Midbrain (tissue), 1 donor: ENCODE results near the gene TTC7B.

Experiments
- DNase-seq: peaks from one replicate; lab custom pipeline; 2025; lab: John Stamatoyannopoulos, UW

Gene TTC7B

DNA sequence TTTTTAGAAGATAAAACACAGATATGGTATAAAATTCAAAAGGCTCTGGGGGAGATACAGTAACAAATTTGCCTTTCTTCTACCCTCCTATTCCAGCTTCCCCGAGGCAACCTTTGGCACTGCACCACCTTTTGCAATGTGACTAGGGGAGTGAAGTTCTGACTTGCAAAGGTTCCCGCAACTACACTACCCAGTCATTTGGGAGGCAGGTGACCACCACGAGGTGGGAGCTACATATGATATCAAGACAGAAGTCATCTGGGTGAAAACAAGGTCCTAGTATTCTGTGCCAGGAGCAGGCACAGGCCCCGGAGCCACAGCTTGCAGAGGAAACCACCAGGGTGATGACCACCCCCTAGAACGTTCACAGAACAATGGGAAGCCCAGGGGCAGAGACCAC is 141.5 kb downstream of the TTC7B start:
- no peak for DNase-seq

DNA sequence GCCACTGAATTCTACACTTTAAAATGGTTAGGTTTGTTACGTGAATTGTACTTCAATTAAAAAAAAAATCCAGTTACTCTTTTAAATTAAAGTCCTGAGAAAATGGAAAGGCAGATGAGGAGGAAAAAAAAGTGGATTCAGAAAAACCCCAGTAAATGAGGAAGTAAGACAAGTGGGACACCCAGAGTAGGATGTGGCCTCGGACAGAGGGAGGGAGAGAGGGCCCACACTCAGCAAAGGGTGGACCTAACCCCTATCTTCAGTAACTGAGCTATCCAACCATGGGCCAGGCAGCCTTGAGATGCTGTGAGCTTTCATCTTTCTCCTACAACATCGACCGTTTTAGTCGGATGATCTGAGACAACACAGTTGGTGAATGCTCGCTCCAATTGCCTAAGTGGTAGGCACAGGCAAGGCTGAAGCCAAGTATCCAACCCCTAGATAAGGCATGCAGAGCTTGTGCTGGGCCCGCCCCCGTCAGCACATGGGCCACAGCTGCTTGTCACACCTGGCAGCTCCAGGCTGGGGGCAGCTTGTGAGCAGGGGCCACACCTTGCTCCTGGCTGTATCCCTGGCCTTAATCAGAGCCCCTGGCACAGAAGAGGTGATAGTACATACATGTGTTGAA is 142.1 kb downstream of the TTC7B start:
- DNase-seq, result no peak

DNA sequence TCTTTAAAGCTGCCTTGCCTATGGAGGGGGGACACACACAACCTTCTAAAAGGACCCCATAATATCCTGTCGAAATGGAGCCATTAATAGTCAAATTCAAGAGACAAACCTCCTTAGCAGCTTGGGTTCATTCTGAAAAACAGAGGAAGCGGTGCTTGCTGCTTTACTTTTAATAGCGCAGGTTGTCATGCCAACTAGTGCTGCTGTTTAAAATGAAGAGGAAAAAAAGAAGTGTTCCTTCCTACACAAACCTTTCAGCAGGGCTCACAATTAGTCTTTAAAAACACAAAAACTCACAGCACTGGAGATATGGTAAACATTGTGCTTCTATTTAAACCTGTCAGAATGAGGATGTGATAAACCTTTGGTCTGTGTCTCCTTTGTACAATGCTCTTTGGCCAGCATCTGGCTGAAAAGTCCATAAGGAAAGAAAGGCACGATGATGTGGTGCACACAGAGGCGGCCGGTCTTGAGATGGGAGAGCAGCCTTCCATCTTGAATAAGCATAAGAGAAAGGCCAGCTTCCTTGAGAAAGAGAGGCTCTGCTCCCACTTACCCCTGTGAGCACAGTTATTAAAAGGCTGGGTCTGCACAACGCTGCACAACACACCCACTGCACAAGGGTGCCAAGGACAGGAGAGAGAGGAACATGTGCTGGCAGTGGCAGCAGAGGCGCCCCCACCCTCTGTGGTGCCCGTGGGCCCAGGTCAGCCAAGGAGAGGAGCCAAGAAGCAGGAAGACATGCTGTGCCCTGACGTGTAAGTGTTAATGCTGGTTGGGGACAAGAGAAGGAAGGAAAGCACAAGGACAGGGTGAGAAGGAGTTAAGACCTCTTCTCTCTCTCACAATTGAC is 144.6 kb downstream of the TTC7B start:
- DNase-seq, result peak; percentile 18

DNA sequence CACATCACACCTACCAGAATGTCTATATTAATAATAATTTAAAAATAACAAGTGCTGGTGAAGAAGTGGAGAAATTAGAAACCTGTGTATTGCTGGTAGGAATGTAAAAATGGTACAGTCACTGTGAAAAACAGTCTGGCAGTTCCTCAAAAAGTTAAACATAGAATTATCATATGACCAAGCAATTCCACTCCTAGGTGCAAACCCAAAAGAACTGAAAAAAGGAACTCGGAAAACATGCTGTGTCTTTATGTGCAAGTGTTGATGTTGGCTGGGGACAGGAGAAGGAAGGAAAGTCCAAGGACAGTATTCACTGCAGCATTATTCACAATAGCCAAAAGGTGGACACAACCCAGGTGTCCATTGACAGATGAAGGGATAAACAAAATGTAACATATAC is 146.5 kb downstream of the TTC7B start:
- no peak for DNase-seq

DNA sequence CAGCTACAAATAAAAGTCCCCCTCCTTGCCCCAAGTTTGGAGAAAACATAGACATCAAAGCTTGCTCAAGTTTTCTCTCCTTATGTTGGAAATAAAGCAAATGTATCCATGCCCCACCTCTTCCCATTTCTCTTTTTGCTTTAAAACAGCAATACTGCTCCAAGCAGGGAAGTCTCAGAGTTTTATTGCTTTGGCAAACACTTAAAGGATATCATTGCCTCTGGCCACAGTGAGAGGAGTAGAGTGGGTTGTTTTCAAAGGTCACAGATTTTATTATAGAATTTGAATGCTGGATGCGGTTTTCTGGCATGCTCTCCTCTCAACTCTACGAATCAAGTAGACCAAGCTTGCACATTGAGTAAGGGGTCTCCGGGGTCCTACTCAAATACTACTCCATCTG is 149.7 kb downstream of the TTC7B start:
- no peak for DNase-seq

DNA sequence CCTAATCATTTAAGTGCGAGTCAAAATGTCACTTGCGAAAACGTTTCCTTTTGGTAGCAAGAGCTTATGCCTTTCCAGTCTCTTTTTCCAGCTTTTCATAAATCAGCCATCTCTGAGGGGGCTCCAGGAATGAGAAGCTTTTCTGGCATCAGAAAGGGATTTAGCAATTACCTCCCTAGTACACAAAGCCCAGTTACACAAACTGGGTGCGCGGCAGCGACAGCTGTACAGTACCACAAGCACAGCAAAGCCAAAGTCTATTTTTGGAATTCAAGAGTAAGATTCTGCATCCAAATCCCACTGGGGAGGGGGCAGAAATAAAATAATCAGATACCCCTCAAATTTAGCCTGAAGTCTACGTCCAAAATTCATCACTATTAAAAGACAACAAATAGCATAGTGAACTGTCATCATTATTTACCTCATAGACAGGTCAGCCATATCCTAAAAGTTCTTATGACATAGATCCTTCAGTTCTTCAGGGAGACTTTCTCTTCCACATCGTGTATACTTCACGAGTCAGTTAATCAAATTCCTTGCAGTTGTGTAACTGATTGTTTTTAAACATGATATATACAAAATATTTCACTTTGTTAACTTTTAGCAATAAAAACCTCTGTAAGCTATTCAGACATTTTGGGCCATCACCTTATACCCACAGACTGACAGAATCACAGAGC is 150.8 kb downstream of the TTC7B start:
- DNase-seq, result no peak

DNA sequence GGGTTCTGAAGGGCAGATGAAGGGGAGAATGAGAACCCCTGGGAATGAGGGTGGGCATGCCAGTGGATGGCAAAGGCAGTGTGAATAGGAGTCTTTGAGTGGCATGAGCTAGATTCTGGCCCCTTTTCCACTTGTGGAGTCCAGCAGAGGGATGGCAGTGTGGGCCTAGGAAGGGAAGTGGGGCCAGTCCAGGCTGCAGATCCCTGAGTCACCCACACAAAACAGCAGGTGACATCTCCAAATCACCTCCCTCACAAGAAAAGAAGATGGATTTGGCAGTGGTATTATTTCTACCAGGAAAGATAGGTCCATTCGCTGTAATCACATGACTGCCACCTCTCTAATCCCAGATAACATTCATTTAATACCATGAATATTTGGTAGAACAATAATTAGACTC is 151.3 kb downstream of the TTC7B start:
- no peak for DNase-seq

DNA sequence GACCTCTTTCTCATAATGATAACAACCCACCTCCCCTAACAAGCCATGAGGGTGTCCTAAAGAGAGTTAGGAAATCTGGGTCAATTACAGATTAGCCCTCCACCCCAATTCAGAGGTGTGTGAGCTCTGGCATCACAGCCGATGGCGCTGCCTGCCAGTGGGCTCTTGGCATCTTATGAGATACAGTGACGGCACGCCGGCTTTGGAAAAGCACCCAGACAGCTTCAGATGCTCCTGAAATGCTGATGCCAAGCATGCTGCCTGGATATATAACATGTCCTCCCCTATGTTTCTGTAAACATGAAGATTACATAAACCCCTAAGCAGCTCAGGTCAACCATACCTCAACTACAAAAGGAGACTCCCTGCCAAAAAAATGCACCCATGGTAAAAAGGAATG is 152.6 kb downstream of the TTC7B start:
- no peak for DNase-seq

DNA sequence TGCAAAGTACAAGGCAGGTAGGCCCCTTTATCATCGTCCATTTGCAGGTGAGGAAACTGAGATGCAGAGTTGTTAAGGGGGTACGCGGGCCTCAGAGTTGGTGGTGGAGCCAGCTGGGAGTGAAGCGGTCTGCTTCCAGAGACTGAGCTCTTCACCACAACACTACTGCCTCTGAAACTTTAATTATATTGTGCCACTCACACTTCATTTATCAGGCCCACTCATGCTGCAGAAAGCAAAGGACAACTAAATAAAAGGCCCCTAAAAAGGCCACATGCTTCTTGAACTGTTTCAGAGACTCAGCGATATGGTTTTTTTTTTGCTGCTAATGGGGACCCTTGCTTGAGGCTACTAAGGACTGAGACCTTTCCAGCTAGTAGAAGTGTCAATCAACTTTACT is 153.1 kb downstream of the TTC7B start:
- no peak for DNase-seq

DNA sequence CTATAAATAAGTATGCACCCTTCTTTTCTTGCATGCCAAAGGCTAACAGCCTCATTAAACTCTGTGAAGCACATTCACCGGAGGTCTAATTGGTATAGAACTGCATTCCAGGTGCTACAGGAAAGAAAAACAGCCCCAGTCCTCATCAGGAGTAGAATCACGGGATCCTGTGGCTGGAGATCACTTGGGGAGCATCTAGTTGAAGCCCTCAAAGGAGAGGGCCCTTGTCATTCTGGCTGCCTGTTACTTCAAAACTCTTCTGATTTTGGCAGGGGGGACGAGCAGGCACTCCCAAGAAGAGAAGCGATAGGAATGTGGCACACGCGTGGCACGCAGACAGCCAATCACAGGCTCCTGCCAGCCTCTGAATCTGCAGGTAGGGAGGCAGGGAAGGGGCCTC is 154.4 kb downstream of the TTC7B start:
- no peak for DNase-seq

DNA sequence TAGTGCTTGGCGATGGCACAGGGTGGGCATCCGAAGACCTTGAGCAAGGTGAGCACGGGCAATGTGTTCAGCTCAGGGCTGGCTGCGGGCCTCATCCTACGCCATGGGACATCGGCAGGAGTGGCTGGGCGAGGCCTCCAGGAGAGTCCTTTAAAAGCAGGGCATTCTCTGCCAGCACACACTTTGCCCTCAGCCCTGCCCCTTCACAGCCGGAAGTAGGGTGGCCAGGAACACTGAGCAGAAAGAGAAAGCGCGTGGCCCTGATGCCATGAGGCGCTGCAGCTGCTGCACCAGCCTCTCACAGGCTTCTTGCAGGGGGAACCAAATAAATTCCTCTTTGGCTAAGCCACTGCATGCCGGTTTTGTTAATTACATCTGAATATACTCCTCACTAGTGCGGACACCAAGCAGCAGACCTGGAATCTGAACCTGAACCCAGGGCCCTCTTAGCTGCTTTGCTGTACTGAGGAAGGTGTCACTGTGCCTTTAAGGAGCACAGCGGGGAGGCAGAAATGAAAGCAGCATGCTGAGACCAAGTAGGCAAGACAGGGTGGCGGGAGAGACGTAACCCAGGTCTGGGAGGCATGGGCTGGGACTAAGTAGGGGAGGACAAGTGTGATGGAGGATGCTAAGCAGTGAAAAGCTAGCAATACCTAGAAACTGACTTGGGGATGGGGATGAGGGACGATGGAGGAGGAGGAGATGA is 155.2 kb downstream of the TTC7B start:
- DNase-seq, result no peak

DNA sequence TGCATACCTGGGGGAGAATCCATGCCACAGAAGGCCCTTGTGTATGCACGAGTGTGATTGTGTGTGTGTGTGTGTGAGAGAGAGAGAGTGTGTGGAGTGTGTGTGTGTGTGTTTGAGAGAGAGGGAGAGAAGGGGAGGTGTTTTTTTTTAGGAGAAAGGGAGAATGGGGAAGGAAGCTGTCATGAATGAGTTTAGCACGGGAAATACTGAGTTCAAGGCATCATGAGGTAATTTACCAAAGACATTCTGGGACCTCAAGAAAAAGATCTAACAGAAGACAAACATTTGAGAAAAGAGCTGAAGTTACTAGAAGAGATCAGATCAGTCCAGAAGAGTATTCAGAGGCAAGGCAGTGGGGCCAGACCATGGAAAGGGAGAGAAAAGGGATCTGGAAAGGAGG is 157.1 kb downstream of the TTC7B start:
- DNase-seq, result no peak

DNA sequence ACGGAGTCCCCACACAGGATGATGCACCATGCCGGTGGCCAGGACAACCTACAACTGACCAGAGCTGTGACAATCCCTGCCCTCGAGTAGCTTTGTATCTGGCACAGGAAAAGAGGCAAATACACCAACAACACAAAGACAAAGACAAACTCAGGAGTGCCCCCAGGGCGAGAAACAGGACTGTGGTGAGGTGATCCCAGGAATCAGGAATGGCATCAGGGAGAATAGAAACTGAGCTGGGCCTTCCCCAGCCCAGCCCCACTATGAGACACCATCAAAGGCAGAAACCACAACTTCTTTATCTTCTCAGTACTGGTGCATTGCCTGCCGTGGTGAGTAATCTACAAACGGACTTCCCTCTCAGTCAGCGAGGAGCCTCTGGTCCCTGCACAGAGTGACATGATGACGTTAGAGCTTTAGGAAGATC is 157.7 kb downstream of the TTC7B start:
- no peak for DNase-seq

DNA sequence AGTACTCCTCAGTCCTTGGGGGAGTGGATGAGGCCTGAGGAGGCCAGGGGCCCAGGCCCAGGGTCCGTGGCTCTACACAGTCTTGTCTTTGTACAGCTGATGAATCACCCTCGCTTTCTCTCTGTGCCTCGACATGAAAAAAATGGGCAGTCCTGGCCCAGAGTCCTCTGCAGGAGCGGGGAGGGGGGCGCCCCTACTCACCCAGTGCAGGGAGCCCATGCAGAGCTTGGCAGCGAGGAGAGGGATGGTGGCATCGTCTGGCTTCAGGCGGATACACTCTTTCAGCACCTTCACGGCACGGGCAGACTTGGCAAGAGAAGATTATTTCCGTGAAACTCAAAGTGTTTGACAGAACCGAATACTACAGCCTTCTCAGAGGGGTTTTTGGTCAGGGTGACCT is 159.3 kb downstream of the TTC7B start:
- peak; percentile 34 for DNase-seq

DNA sequence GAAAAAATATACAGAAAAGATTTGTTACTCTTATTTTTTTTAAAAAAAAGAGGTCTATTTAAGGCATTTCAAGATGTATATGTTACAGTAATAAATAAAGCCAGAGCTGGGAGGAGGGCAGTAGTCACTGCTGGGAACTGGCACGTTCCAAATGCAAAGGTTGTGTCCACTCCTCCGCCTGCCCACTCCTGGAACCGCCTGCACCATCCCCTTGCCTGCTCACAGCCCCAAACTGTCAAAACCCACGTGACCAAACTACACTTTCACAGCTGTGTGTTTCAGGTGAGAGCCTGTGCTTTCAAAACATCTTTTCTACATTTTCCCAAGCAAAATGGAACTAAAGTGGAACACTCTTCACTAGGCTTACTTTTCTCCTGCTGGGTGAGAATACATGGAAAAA is 160.4 kb downstream of the TTC7B start:
- DNase-seq, result no peak

DNA sequence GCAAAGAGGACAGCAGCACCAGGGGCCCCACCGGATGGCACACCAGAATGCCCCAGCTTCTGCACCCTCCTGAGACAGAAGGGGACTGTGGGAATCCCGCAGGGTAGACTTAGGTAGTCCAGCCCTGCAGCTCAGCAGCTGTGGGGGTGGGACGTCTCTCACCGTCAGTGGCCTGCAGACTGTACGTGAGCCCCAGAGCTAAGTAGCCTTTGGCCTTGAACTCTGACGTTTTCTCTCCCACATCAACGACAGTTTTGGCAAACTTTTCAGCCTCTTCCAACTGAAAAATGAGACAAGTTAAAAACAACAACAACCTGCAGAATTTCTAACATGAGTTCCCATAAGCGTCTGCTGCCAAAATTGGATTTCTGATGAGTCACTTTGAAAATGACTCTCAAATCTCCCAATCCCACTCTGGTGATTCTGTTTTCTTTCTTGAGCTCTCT is 161.4 kb downstream of the TTC7B start:
- no peak for DNase-seq

DNA sequence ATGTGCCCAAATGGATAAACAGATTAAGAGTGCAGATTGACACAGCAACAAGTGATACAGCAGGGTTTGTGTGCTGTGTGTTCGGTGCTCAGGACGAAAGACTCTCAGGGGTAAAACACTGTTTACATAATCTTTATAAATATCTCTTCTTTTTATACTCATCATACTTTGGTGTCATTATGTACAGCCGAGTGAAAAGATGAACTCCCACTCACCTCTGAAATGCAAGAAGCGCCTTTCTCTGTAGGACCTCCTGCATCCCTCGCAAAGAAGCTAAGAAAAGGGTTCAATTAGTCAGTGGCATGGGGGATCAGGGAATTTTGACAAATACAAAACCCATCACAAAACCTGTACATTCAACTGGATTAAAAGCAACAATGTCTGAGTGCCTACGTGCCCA is 163.6 kb downstream of the TTC7B start:
- no peak for DNase-seq

DNA sequence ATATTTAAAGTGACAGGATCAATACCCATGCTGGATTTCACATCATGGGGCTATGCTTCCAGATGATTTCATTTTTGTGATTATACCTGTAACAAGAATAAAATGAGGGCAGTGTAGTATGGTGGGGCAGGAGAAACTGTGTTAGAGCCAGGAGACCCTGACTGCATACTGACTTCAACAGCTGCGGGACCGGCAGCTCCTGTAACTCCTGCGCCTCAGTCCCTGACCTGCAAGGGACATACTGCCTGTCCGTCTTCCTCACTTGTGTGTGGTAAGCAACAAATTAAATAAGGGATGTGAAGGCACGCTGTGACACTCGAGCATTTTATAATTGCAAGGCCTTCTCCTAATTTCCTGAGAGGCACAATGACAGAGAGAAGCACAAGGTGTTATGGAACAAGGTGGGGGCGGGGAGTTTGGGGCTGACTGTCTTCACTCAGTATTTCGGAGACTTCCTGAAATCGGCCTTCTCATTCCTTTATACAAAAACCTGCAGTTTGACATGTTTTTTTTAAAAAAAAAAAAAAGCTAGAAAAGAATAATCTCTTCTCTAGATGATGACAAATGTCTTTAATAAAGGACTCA is 164.2 kb downstream of the TTC7B start:
- DNase-seq, result no peak

DNA sequence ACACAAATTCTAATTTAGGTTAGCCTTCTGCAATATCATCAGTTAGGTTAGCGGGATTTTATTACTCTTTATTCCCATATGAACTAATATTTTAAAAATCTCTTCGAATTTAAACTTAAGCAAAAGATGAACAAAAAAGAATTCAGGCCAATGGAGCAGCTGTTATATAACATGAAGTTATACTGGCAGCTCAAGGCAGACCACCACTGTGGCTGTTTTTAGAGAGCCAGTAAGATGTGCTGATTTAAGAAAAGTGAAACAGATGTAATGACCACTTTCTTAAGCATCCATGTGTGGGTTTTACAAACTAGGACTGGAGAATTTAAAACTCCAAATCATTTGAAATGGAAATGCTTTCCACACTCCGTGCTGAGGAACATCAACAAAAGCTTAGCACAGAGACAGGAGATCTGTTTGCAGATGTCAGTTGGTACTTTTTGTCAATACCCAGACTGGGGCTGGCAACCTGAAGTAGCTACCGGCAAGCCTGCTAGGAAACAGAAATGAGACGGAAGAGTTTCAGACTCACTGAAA is 164.9 kb downstream of the TTC7B start:
- no peak for DNase-seq

DNA sequence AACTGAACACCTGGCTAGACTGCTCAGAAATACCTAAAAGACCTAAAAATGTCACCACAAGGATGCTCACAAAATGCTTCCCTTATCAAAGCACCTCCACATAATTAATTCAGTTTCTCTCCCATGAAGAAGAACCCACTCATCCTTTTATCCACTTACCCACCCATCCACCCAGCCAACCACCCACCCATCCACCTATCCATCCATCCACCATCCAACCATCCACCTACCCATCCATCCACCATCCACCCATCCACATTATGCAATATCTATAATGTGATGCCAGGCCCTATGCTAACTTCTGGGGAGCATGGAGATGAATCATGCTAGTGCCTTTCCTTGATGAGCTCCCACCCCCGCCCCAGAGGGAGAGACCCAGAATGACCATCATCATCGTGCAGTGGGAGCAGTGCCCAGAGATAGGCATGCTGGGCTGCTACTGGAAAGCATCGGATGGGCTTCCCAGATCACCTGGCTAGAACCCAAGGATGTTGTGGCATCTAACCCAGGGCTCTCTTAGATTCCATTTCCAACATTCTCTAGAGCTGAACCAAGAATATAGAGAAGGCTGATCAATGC is 166.6 kb downstream of the TTC7B start:
- DNase-seq, result no peak

DNA sequence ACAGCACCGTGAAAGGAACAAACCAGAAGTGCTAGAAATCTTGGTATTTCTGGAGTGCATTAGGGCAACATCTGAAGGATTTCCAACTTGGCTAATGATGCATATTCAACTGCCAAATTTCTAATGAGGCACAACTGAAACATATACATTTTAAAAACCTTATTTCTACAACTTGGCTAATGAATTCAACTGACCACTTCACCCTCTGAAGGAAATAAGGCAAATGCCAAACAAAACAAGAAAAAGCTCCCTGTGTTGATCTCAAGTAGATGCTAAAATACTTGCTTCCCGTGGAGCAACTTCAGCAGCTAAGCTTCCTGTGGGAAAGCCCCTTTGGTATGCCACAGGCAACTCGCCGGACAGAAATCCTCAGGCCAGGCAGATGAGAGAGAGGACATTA is 167.1 kb downstream of the TTC7B start:
- no peak for DNase-seq
